ENCODE measurements around the gene RIT1. TPM values are rescaled to one million over a fixed set of nuclear protein-coding genes. Genes with fewer than 3 reads are reported as not detected.

Gene RIT1
- total and polyA plus RNA-seq, 3 experiments from 2014 or later: 13.7 to 17.7 (median 16.9) TPM

- Mint-ChIP-seq H3K4me3 (peak overlapping the region in 3 of 7 donors; percentile 6 to 44 (median 28)), H3K27me3 (no peaks in the 10 kb centered on the region), H3K27ac (peak overlapping the region in 7 of 8 donors; percentile 16 to 89 (median 59)), H3K36me3 (peaks cover 15 to 71% (median 16%) of the 10 kb centered on the region in 3 donors), H3K9me3 (no peaks in the 10 kb centered on the region), H3K4me1 (peaks cover 49 to 77% (median 64%) of the 10 kb centered on the region in 3 donors)
- DNase-seq: no peak
- ChIA-PET CTCF (no interaction called here), POLR2A (no interaction called here)
- Histone ChIP-seq H3K9me3 (ENCODE audit: low read length) (no peaks in the 10 kb centered on the region), H3K4me3 (ENCODE audit: low read length) (no peak overlapping the region), H3K27me3 (ENCODE audit: insufficient read depth, low read length, poor library complexity, severe bottlenecking) (no peaks in the 10 kb centered on the region), H3K4me1 (ENCODE audit: insufficient read depth, low read length) (peaks cover 32% of the 10 kb centered on the region), H3K27ac (ENCODE audit: low read depth, low read length) (no peak overlapping the region), H3K36me3 (ENCODE audit: insufficient read depth, low read length) (peaks cover 6% of the 10 kb centered on the region)
Observed at GRCh38 chr1:155847823-155848529, 63.2 kb downstream of the RIT1 start.

Other genes with a start within 250 kb of the RIT1 start
- gene YY1AP1, start 222.6 kb downstream of the RIT1 start, total RNA-seq: 10 to 100 TPM; 59.1 to 62.0 TPM
- gene YY1AP1, start 222.6 kb downstream of the RIT1 start, polyA plus RNA-seq: 49.7 TPM
- 100 to 1,000 TPM; 156 to 160 TPM for gene DAP3, start 222.3 kb downstream of the RIT1 start, total RNA-seq
- 96.7 TPM for gene DAP3, start 222.3 kb downstream of the RIT1 start, polyA plus RNA-seq
- 10 to 100 TPM; 53.3 to 60.8 TPM for gene GON4L, start 54.1 kb downstream of the RIT1 start, total RNA-seq
- 42.9 TPM for gene GON4L, start 54.1 kb downstream of the RIT1 start, polyA plus RNA-seq
- 10 to 100 TPM; 22.7 TPM for gene SYT11, start 51.8 kb downstream of the RIT1 start, total RNA-seq
- gene SYT11, start 51.8 kb downstream of the RIT1 start, polyA plus RNA-seq: 19.3 TPM
- 10 to 100 TPM; 58.8 to 61.2 TPM for gene KHDC4, start 23.1 kb upstream of the RIT1 start, total RNA-seq
- 8.2 TPM for gene KHDC4, start 23.1 kb upstream of the RIT1 start, polyA plus RNA-seq
- gene RXFP4, start 30.3 kb upstream of the RIT1 start, total RNA-seq: not detected
- gene RXFP4, start 30.3 kb upstream of the RIT1 start, polyA plus RNA-seq: 0.29 TPM
- gene ARHGEF2, start 67.2 kb upstream of the RIT1 start, total RNA-seq: 100 to 1,000 TPM; 168 to 176 TPM
- gene ARHGEF2, start 67.2 kb upstream of the RIT1 start, polyA plus RNA-seq: 18.8 TPM
- 100 to 1,000 TPM; 187 to 190 TPM for gene SSR2, start 109.6 kb upstream of the RIT1 start, total RNA-seq
- 380 TPM for gene SSR2, start 109.6 kb upstream of the RIT1 start, polyA plus RNA-seq
- gene UBQLN4, start 142.4 kb upstream of the RIT1 start, total RNA-seq: 10 to 100 TPM; 59.4 to 61.9 TPM
- 15.6 TPM for gene UBQLN4, start 142.4 kb upstream of the RIT1 start, polyA plus RNA-seq
- 10 to 100 TPM; 61.9 to 67.4 TPM for gene LAMTOR2, start 143.4 kb upstream of the RIT1 start, total RNA-seq
- gene LAMTOR2, start 143.4 kb upstream of the RIT1 start, polyA plus RNA-seq: 134 TPM
- gene RAB25, start 149.8 kb upstream of the RIT1 start, total RNA-seq: not detected
- gene RAB25, start 149.8 kb upstream of the RIT1 start, polyA plus RNA-seq: 0.76 TPM
- 1 to 10 TPM in 1 of 2 experiments, under 1 TPM in 1; 0.24 to 1.0 TPM for gene MEX3A, start 171.1 kb upstream of the RIT1 start, total RNA-seq
- not detected for gene MEX3A, start 171.1 kb upstream of the RIT1 start, polyA plus RNA-seq
- 100 to 1,000 TPM; 325 to 335 TPM for gene LMNA, start 203.4 kb upstream of the RIT1 start, total RNA-seq
- 13.9 TPM for gene LMNA, start 203.4 kb upstream of the RIT1 start, polyA plus RNA-seq
- gene SEMA4A, start 242.2 kb upstream of the RIT1 start, total RNA-seq: 10 to 100 TPM; 21.6 to 23.0 TPM
- gene SEMA4A, start 242.2 kb upstream of the RIT1 start, polyA plus RNA-seq: 10.7 TPM